Measurements from ENCODE around the gene MAPK10.

DNA sequence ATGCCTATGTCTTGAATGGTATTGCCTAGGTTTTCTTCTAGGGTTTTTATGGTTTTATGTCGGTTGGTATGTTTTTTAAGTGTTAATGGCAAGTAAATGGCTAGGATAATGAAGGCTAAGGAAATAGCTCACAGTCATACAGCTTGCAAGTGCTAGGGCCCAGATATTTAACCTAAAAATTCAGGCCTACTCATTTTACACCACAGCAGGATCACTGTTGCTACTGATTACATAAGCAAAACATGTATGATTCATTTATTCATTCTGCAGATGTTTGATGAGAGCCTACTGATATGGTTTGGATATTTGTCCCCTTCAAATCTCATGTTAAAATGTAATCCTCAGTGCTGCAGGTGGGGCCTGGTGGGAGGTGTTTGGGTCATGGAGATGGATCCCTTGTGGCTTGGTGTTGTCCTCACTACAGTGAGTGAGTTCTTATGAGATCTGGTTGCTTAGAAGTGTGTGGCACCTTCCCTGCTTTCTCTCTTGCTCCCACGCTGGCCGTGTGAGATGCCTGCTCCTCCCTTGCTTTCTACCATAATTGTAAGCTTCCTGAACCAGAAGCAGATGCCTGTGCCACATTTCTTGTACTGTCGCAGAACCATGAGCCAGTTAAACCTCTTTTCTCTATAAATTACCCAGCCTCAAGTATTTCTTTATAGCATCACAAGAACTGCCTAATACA is 175.5 kb downstream of the MAPK10 start:
- TF ChIP-seq, protein P1, sequence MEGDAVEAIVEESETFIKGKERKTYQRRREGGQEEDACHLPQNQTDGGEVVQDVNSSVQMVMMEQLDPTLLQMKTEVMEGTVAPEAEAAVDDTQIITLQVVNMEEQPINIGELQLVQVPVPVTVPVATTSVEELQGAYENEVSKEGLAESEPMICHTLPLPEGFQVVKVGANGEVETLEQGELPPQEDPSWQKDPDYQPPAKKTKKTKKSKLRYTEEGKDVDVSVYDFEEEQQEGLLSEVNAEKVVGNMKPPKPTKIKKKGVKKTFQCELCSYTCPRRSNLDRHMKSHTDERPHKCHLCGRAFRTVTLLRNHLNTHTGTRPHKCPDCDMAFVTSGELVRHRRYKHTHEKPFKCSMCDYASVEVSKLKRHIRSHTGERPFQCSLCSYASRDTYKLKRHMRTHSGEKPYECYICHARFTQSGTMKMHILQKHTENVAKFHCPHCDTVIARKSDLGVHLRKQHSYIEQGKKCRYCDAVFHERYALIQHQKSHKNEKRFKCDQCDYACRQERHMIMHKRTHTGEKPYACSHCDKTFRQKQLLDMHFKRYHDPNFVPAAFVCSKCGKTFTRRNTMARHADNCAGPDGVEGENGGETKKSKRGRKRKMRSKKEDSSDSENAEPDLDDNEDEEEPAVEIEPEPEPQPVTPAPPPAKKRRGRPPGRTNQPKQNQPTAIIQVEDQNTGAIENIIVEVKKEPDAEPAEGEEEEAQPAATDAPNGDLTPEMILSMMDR (IDR thresholded peaks at IDR 0.05) = no peak
- no peak for TF ChIP-seq POLR2A (IDR thresholded peaks at IDR 0.05)
